HepG2 (cell line): Measurements from ENCODE around the gene ICAM5. TPM values are rescaled to one million over a fixed set of nuclear protein-coding genes. Genes with fewer than 3 reads are reported as not detected.

ENCODE experiments used
- CBX5 ChIP-seq: sonication (generic); formaldehyde crosslinking; IDR thresholded peaks from 2 replicates; pipeline ENCODE4 v1.4.0; 2020; ENCODE audit warnings: missing genetic modification reagents, borderline replicate concordance
- CHD2 ChIP-seq: IDR thresholded peaks from 2 replicates; pipeline ENCODE4 v1.6.1; 2011; ENCODE audit warnings: low read depth, low read length, improper control_type of control experiment
- DNMT1 ChIP-seq: sonication (generic); formaldehyde crosslinking; IDR thresholded peaks from 2 replicates; pipeline ENCODE4 v1.5.1; 2020; ENCODE audit warnings: mild to moderate bottlenecking, missing genetic modification reagents
- HNRNPUL1 ChIP-seq: fragments of 200-400 bp; formaldehyde crosslinking; IDR thresholded peaks from 2 replicates; pipeline ENCODE4 v1.6.1; 2017; ENCODE audit warnings: low read depth, mild to moderate bottlenecking, low read length, moderate library complexity
- MBNL3 ChIP-seq: fragments of 250-450 bp; sonication (Bioruptor Pico); conservative IDR thresholded peaks from 2 replicates; pipeline ENCODE4 v1.8.0; 2022; ENCODE audit warnings: mild to moderate bottlenecking, inconsistent platforms
- NR2C2 ChIP-seq: sonication (generic); formaldehyde crosslinking; IDR thresholded peaks from 2 replicates; pipeline ENCODE4 v1.4.0; 2020; ENCODE audit warnings: missing genetic modification reagents, mild to moderate bottlenecking, moderate library complexity, borderline replicate concordance
- PAX8 ChIP-seq: sonication (generic); formaldehyde crosslinking; IDR thresholded peaks from 2 replicates; pipeline ENCODE4 v1.8.0; 2022; ENCODE audit warnings: mild to moderate bottlenecking, missing genetic modification reagents, borderline replicate concordance
- RCOR2 ChIP-seq: IDR thresholded peaks from 2 replicates; pipeline ENCODE4 v1.6.1; 2016; ENCODE audit warnings: missing biosample characterization, missing genetic modification reagents
- RFX3 ChIP-seq: IDR thresholded peaks from 2 replicates; pipeline ENCODE4 v1.6.1; 2016; ENCODE audit warnings: missing biosample characterization, missing genetic modification reagents
- RFX5 ChIP-seq: IDR thresholded peaks from 2 replicates; pipeline ENCODE4 v1.6.1; 2011; ENCODE audit warnings: low read depth, low read length, improper control_type of control experiment
- RXRB ChIP-seq: IDR thresholded peaks from 2 replicates; pipeline ENCODE4 v1.6.1; 2016; ENCODE audit warnings: borderline replicate concordance, missing genetic modification reagents, missing compliant biosample characterization
- SCMH1 ChIP-seq: sonication (generic); formaldehyde crosslinking; IDR thresholded peaks from 2 replicates; pipeline ENCODE4 v1.9.0; 2021; ENCODE audit warnings: missing genetic modification reagents, mild to moderate bottlenecking, borderline replicate concordance
- SKI ChIP-seq: fragments of 450-650 bp; IDR thresholded peaks from one replicate; pipeline ENCODE4 v1.6.1; 2018; ENCODE audit warnings: mild to moderate bottlenecking; ENCODE audit not compliant: partially characterized antibody
- STAT5B ChIP-seq: sonication (generic); formaldehyde crosslinking; IDR thresholded peaks from 2 replicates; pipeline ENCODE4 v1.4.0; 2020; ENCODE audit warnings: missing genetic modification reagents
- SUZ12 ChIP-seq: fragments of 150-350 bp; IDR thresholded peaks from 2 replicates; pipeline ENCODE4 v1.6.1; 2014; ENCODE audit warnings: low read depth, low read length
- TBL1XR1 ChIP-seq: fragments of 150-350 bp; IDR thresholded peaks from 2 replicates; pipeline ENCODE4 v1.6.1; 2014; ENCODE audit warnings: borderline replicate concordance, low read length; ENCODE audit not compliant: partially characterized antibody
- TSC22D2 ChIP-seq: sonication (generic); formaldehyde crosslinking; IDR thresholded peaks from 2 replicates; pipeline ENCODE4 v1.5.1; 2020; ENCODE audit warnings: missing genetic modification reagents, mild to moderate bottlenecking, borderline replicate concordance
- ZBTB3 ChIP-seq: sonication (generic); formaldehyde crosslinking; IDR thresholded peaks from 2 replicates; pipeline ENCODE4 v1.4.0; 2020; ENCODE audit warnings: low read depth, mild to moderate bottlenecking, moderate library complexity, missing genetic modification reagents, borderline replicate concordance
- ZFAT ChIP-seq: sonication (generic); formaldehyde crosslinking; conservative IDR thresholded peaks from 2 replicates; pipeline ENCODE4 v1.8.1; 2023; ENCODE audit warnings: missing genetic modification reagents, inconsistent platforms
- ZNF260 ChIP-seq: sonication (generic); formaldehyde crosslinking; IDR thresholded peaks from 2 replicates; pipeline ENCODE4 v1.4.0; 2020; ENCODE audit warnings: missing genetic modification reagents, low read depth, mild to moderate bottlenecking, borderline replicate concordance
- ZNF30 ChIP-seq: sonication (generic); formaldehyde crosslinking; IDR thresholded peaks from 2 replicates; pipeline ENCODE4 v1.5.0; 2020; ENCODE audit warnings: mild to moderate bottlenecking, missing genetic modification reagents
- ZNF33A ChIP-seq: sonication (generic); formaldehyde crosslinking; IDR thresholded peaks from 2 replicates; pipeline ENCODE4 v1.5.1; 2020; ENCODE audit warnings: missing genetic modification reagents, mild to moderate bottlenecking, moderate library complexity, borderline replicate concordance
- ZNF614 ChIP-seq: IDR thresholded peaks from 2 replicates; pipeline ENCODE4 v1.6.1; 2018; ENCODE audit warnings: missing biosample characterization, missing genetic modification reagents, inconsistent platforms, borderline replicate concordance
- ZNF737 ChIP-seq: sonication (generic); formaldehyde crosslinking; IDR thresholded peaks from 2 replicates; pipeline ENCODE4 v1.5.0; 2020; ENCODE audit warnings: missing genetic modification reagents, mild to moderate bottlenecking, borderline replicate concordance
- ZNF766 ChIP-seq: sonication (generic); formaldehyde crosslinking; IDR thresholded peaks from 2 replicates; pipeline ENCODE4 v1.5.0; 2020; ENCODE audit warnings: missing genetic modification reagents, borderline replicate concordance
- polyA plus RNA-seq, 8 experiments: library from polyadenylated mRNA; depleted of rRNA in 3 of 8; stranded (reverse) in 7 of 8; unstranded in 1 of 8; fragments of >200 nt; fragmentation: Illumina TruSeq in 4 of 8; extraction: Trizol in 4 of 8; gene quantifications; 2 replicates each; pipeline versions ENCODE4 v1.2.1 to v1.2.3, GENCODE V29; 2011 to 2016; ENCODE audit warnings: low read depth in 4 of 8, missing spikeins in 1 of 8, mixed read lengths in 1 of 8; ENCODE audit not compliant: insufficient read depth in 1 of 8
- total RNA-seq, 5 experiments: library from RNA; depleted of rRNA; stranded (reverse); fragments of >200 nt; fragmentation: Illumina TruSeq; extraction: Trizol; gene quantifications; 2 replicates each; pipeline ENCODE4 v1.2.3, GENCODE V29; 2016; ENCODE audit warnings: low read depth in 1 of 5
- TF ChIP-seq, protein P1 (sequence below): IDR thresholded peaks from 2 replicates; pipeline ENCODE4 v1.6.1; 2018; ENCODE audit warnings: missing genetic modification reagents
- TF ChIP-seq, protein P2 (sequence below): sonication (generic); formaldehyde crosslinking; IDR thresholded peaks from 2 replicates; pipeline ENCODE4 v1.5.0; 2020; ENCODE audit warnings: mild to moderate bottlenecking, missing genetic modification reagents
- TF ChIP-seq, protein P3 (sequence below): sonication (generic); formaldehyde crosslinking; conservative IDR thresholded peaks from 2 replicates; pipeline ENCODE4 v1.4.0; 2020; ENCODE audit warnings: missing genetic modification reagents

ICAM5 gene
- total and polyA plus RNA-seq, 2 of the 13 experiments (the other 11 are each of a cell fraction or from before 2014, with no cell fraction given), result 0.46 to 1.6 TPM

DNA sequence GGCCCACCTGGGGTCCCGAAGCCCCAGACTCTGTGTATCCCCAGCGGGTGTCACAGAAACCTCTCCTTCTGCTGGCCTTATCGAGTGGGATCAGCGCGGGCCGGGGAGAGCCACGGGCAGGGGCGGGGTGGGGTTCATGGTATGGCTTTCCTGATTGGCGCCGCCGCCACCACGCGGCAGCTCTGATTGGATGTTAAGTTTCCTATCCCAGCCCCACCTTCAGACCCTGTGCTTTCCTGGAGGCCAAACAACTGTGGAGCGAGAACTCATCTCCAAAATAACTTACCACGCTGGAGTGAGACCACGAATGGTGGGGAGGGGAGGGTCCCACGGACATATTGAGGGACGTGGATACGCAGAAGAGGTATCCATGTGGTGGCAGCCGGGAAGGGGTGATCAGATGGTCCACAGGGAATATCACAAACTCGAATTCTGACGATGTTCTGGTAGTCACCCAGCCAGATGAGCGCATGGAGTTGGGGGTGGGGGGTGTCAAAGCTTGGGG, 1.0 kb upstream of the ICAM5 start (continued):
- TF ChIP-seq, protein P1, sequence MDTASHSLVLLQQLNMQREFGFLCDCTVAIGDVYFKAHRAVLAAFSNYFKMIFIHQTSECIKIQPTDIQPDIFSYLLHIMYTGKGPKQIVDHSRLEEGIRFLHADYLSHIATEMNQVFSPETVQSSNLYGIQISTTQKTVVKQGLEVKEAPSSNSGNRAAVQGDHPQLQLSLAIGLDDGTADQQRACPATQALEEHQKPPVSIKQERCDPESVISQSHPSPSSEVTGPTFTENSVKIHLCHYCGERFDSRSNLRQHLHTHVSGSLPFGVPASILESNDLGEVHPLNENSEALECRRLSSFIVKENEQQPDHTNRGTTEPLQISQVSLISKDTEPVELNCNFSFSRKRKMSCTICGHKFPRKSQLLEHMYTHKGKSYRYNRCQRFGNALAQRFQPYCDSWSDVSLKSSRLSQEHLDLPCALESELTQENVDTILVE (CRISPR knock-in tag), result no peak
- no peak for TF ChIP-seq ZNF33A
- TF ChIP-seq MBNL3, result no peak
- TF ChIP-seq ZNF30, result no peak
- no peak for TF ChIP-seq ZNF737
- no peak for TF ChIP-seq RFX5
- no peak for TF ChIP-seq ZFAT (CRISPR knock-in tag)
- no peak for TF ChIP-seq TBL1XR1
- TF ChIP-seq, protein P2, sequence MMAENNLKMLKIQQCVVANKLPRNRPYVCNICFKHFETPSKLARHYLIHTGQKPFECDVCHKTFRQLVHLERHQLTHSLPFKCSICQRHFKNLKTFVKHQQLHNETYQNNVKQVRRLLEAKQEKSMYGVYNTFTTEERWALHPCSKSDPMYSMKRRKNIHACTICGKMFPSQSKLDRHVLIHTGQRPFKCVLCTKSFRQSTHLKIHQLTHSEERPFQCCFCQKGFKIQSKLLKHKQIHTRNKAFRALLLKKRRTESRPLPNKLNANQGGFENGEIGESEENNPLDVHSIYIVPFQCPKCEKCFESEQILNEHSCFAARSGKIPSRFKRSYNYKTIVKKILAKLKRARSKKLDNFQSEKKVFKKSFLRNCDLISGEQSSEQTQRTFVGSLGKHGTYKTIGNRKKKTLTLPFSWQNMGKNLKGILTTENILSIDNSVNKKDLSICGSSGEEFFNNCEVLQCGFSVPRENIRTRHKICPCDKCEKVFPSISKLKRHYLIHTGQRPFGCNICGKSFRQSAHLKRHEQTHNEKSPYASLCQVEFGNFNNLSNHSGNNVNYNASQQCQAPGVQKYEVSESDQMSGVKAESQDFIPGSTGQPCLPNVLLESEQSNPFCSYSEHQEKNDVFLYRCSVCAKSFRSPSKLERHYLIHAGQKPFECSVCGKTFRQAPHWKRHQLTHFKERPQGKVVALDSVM (CRISPR knock-in tag), result no peak
- no peak for TF ChIP-seq ZNF260 (CRISPR knock-in tag)
- no peak for TF ChIP-seq PAX8 (CRISPR knock-in tag)
- no peak for TF ChIP-seq RFX3 (CRISPR knock-in tag)
- TF ChIP-seq SKI, result no peak
- TF ChIP-seq DNMT1 (CRISPR knock-in tag), result no peak
- TF ChIP-seq TSC22D2 (CRISPR knock-in tag), result no peak
- peak; percentile 47; the same call in 1 of the 2 replicates for TF ChIP-seq NR2C2 (CRISPR knock-in tag)
- no peak for TF ChIP-seq CBX5 (CRISPR knock-in tag)
- TF ChIP-seq HNRNPUL1, result no peak
- TF ChIP-seq SCMH1, result no peak
- TF ChIP-seq ZNF766, result no peak
- TF ChIP-seq ZBTB3 (CRISPR knock-in tag), result 0 out of 2 replicates have a peak, but pooled peaks have one; percentile 59
- no peak for TF ChIP-seq SUZ12
- TF ChIP-seq STAT5B (CRISPR knock-in tag), result no peak
- no peak for TF ChIP-seq CHD2
- TF ChIP-seq RCOR2, result no peak
- no peak for TF ChIP-seq RXRB
- TF ChIP-seq, protein P3, sequence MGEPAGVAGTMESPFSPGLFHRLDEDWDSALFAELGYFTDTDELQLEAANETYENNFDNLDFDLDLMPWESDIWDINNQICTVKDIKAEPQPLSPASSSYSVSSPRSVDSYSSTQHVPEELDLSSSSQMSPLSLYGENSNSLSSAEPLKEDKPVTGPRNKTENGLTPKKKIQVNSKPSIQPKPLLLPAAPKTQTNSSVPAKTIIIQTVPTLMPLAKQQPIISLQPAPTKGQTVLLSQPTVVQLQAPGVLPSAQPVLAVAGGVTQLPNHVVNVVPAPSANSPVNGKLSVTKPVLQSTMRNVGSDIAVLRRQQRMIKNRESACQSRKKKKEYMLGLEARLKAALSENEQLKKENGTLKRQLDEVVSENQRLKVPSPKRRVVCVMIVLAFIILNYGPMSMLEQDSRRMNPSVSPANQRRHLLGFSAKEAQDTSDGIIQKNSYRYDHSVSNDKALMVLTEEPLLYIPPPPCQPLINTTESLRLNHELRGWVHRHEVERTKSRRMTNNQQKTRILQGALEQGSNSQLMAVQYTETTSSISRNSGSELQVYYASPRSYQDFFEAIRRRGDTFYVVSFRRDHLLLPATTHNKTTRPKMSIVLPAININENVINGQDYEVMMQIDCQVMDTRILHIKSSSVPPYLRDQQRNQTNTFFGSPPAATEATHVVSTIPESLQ, result no peak
- TF ChIP-seq ZNF614 (CRISPR knock-in tag), result no peak
